HFF-Myc (cell line): ENCODE results near the gene UTP18.

ENCODE experiments used
- DNase-seq: peaks from one replicate; pipeline ENCODE4 v3.0.0-alpha.2; 2011; ENCODE audit warnings: low read depth; ENCODE audit errors: extremely low read depth
- H3K4me3 ChIP-seq: replicated peaks from 2 replicates; pipeline ENCODE4 v1.5.1; 2011; ENCODE audit warnings: low read depth, mild to moderate bottlenecking, control low read depth, low read length
- CTCF ChIP-seq: IDR thresholded peaks from 2 replicates; pipeline ENCODE4 v1.5.1; 2012; ENCODE audit warnings: mild to moderate bottlenecking, low read depth, low read length, control low read depth; ENCODE audit errors: missing control alignments

UTP18 gene

GRCh38 chr17:51344532-51344931, 84.2 kb downstream of the UTP18 start:
- DNase-seq, result no peak
- no peak overlapping the region for H3K4me3 ChIP-seq
- TF ChIP-seq CTCF, result no peak

- TF ChIP-seq CTCF, result no peak
- no peak for DNase-seq
- H3K4me3 ChIP-seq, result no peak overlapping the region
Observed at GRCh38 chr17:51346218-51346982, 86.1 kb downstream of the UTP18 start.
